ENCODE results near the gene SDSL. TPM values are rescaled to one million over a fixed set of nuclear protein-coding genes. Genes with fewer than 3 reads are reported as not detected.

The SDSL gene
- not detected for total RNA-seq

- no peaks in the 10 kb centered on the region for H3K27me3 ChIP-seq
- TF ChIP-seq, protein P1, sequence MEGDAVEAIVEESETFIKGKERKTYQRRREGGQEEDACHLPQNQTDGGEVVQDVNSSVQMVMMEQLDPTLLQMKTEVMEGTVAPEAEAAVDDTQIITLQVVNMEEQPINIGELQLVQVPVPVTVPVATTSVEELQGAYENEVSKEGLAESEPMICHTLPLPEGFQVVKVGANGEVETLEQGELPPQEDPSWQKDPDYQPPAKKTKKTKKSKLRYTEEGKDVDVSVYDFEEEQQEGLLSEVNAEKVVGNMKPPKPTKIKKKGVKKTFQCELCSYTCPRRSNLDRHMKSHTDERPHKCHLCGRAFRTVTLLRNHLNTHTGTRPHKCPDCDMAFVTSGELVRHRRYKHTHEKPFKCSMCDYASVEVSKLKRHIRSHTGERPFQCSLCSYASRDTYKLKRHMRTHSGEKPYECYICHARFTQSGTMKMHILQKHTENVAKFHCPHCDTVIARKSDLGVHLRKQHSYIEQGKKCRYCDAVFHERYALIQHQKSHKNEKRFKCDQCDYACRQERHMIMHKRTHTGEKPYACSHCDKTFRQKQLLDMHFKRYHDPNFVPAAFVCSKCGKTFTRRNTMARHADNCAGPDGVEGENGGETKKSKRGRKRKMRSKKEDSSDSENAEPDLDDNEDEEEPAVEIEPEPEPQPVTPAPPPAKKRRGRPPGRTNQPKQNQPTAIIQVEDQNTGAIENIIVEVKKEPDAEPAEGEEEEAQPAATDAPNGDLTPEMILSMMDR (IDR thresholded peaks at IDR 0.05) = no peak
- peak in 1 of 2 donors; percentile 33 for TF ChIP-seq POLR2AphosphoS5 (IDR thresholded peaks at IDR 0.05; ENCODE audit: insufficient read depth in 1 of 2, low read depth in 1 of 2)
- H3K27ac ChIP-seq = peak within 1 kb of the TSS; percentile 21
- peak within 1 kb of the TSS; percentile 34 to 41 for H3K4me3 ChIP-seq
- no peaks in the 10 kb centered on the region for H3K9me3 ChIP-seq
- DNase-seq (ENCODE audit: extremely low spot score in 2 of 2) = no peak
- no peaks in the 10 kb centered on the region for H3K36me3 ChIP-seq
- peaks cover 6% of the 10 kb centered on the region for H3K4me1 ChIP-seq
- intact Hi-C loops (cut with DNase I) = no loop called here
Observed at GRCh38 chr12:113422030-113422885, at the start of gene SDSL. Gene SDSL (plus strand): TSS chr12:113422380. CDS start chr12:113427983, 5,603 bp downstream.

- Histone ChIP-seq H3K36me3 (peaks cover 0 to 50% of the 10 kb centered on the region in 2 donors), H3K4me1 (no peaks in the 10 kb centered on the region), H3K27ac (no peak overlapping the region), H3K27me3 (no peaks in the 10 kb centered on the region), H3K9me3 (no peaks in the 10 kb centered on the region), H3K4me3 (no peak overlapping the region)
- intact Hi-C loops (cut with DNase I) = no loop called here
- TF ChIP-seq POLR2AphosphoS5 (IDR thresholded peaks at IDR 0.05; ENCODE audit: insufficient read depth in 1 of 2, low read depth in 1 of 2) = no peak
- TF ChIP-seq POLR2A (IDR thresholded peaks at IDR 0.05) = no peak
- TF ChIP-seq, protein P1 (IDR thresholded peaks at IDR 0.05) = no peak
- DNase-seq (ENCODE audit: extremely low spot score in 2 of 2) = no peak
Observed at GRCh38 chr12:113373440-113373839, 48.7 kb upstream of the SDSL start.

GRCh38 chr12:113373969-113374368 is 48.2 kb upstream of the SDSL start:
- Histone ChIP-seq H3K36me3 (peaks cover 0 to 50% of the 10 kb centered on the region in 2 donors), H3K4me3 (no peak overlapping the region), H3K27ac (no peak overlapping the region), H3K4me1 (no peaks in the 10 kb centered on the region), H3K9me3 (no peaks in the 10 kb centered on the region), H3K27me3 (no peaks in the 10 kb centered on the region)
- intact Hi-C loops (cut with DNase I) = no loop called here
- TF ChIP-seq POLR2AphosphoS5 (IDR thresholded peaks at IDR 0.05; ENCODE audit: insufficient read depth in 1 of 2, low read depth in 1 of 2) (no peak), POLR2A (IDR thresholded peaks at IDR 0.05) (no peak)
- TF ChIP-seq, protein P1 (IDR thresholded peaks at IDR 0.05) = no peak
- no peak for DNase-seq (ENCODE audit: extremely low spot score in 2 of 2)

DNA sequence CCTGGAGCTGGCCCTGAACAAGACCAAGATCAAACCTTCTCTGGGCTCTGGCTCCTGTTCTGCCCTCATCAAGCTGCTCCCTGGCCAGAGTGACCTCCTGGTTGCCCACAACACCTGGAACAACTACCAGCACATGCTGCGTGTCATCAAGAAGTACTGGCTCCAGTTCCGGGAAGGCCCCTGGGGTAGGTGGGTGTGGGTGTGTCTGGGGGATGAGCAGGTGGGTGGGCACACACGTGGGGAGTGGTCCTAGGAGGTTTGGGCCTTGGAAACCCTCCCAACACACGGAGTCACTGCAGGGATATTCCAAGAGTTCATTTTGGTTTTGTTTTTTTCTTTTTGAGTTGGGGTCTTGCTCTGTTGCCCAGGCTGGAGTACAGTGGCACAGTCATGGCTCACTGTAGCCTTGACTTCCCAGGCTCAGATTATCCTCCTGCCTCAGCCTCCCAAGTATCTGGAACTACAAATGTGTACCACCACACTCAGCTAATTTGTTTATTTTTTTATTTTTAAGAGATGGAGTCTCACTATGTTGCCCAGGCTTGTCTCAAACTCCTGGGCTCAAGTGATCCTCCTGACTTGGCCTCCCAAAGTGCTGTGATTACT is 47.3 kb upstream of the SDSL start:
- Histone ChIP-seq H3K4me1 (no peaks in the 10 kb centered on the region), H3K4me3 (no peak overlapping the region), H3K9me3 (no peaks in the 10 kb centered on the region), H3K36me3 (peaks cover 0 to 50% of the 10 kb centered on the region in 2 donors), H3K27me3 (no peaks in the 10 kb centered on the region), H3K27ac (no peak overlapping the region)
- TF ChIP-seq, protein P1 (IDR thresholded peaks at IDR 0.05) = no peak
- no peak for TF ChIP-seq POLR2AphosphoS5 (IDR thresholded peaks at IDR 0.05; ENCODE audit: insufficient read depth in 1 of 2, low read depth in 1 of 2)
- no peak for TF ChIP-seq POLR2A (IDR thresholded peaks at IDR 0.05)
- DNase-seq (ENCODE audit: extremely low spot score in 2 of 2) = no peak
- intact Hi-C loops (cut with DNase I) = no loop called here

DNA sequence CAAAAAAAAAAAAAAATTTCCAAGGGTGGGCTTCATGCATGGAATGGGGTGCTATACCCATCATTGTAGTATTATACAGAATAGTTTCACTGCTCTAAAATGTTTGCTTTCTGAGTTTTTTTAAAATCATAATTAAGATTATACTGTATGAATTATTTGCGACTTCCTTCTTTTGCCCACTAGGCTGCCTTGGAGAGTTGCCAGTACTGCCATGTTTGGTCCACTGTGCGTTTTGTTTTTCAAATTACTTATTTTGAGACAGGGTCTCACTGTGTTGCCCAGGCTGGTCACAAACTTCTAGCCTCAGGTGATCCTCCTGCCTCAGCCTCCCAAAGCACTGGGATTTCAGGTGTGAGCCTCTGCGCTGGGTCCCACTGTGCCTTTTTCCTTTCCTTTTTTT is 43.9 kb upstream of the SDSL start:
- H3K27me3 ChIP-seq = no peaks in the 10 kb centered on the region
- H3K36me3 ChIP-seq = peaks cover 0 to 51% of the 10 kb centered on the region in 2 donors
- TF ChIP-seq POLR2A (IDR thresholded peaks at IDR 0.05) = no peak
- TF ChIP-seq POLR2AphosphoS5 (IDR thresholded peaks at IDR 0.05; ENCODE audit: insufficient read depth in 1 of 2, low read depth in 1 of 2) = no peak
- TF ChIP-seq, protein P1 (IDR thresholded peaks at IDR 0.05) = no peak
- DNase-seq (ENCODE audit: extremely low spot score in 2 of 2) = no peak
- no peak overlapping the region for H3K27ac ChIP-seq
- H3K9me3 ChIP-seq = no peaks in the 10 kb centered on the region
- no peak overlapping the region for H3K4me3 ChIP-seq
- intact Hi-C loops (cut with DNase I) = no loop called here
- H3K4me1 ChIP-seq = no peaks in the 10 kb centered on the region
